ENCODE results near the gene TNFSF4. TPM values are rescaled to one million over a fixed set of nuclear protein-coding genes. Genes with fewer than 3 reads are reported as not detected.

TNFSF4 gene
- polyA plus RNA-seq (2013, experiment 1 of 2): 0.08 TPM
- 0.13 TPM for polyA plus RNA-seq (2013, experiment 2 of 2)

GRCh38 chr1:173206816-173207568 is at the start of gene TNFSF4:
TSS of gene TNFSF4 (minus strand) at chr1:173207331. CDS start at chr1:173207176, 155 bp downstream.
- no peak within 1 kb of the TSS for H3K23ac ChIP-seq (ENCODE audit: low read length)
- no peak within 1 kb of the TSS for H2BK15ac ChIP-seq (replicated peaks; ENCODE audit: low read depth)
- no peak within 1 kb of the TSS for H3K4ac ChIP-seq (ENCODE audit: low read depth, low read length)
- H4K5ac ChIP-seq (ENCODE audit: low read length): no peak within 1 kb of the TSS
- no peak within 1 kb of the TSS for H3K4me3 ChIP-seq (ENCODE audit: low read length)
- H3K56ac ChIP-seq (ENCODE audit: low read length): no peak within 1 kb of the TSS
- no peak within 1 kb of the TSS for H3K27ac ChIP-seq (ENCODE audit: low read depth, low read length)
- no peak within 1 kb of the TSS for H2AK5ac ChIP-seq (ENCODE audit: low read length)
- H3K79me2 ChIP-seq (ENCODE audit: control insufficient read depth, insufficient read depth, low read length): no peaks in the 10 kb centered on the region
- H3K4me2 ChIP-seq (ENCODE audit: low read length): no peak within 1 kb of the TSS
- peaks cover 2% of the 10 kb centered on the region for H3K4me1 ChIP-seq (ENCODE audit: control insufficient read depth, low read depth, low read length)
- H4K8ac ChIP-seq (ENCODE audit: low read depth, low read length): no peak within 1 kb of the TSS
- H3K9ac ChIP-seq (ENCODE audit: low read length): no peak within 1 kb of the TSS
- no peak within 1 kb of the TSS for H2BK120ac ChIP-seq (ENCODE audit: low read depth, low read length)
- H3K36me3 ChIP-seq (ENCODE audit: control insufficient read depth, insufficient read depth, low read length): no peaks in the 10 kb centered on the region
- no peaks in the 10 kb centered on the region for H3K79me1 ChIP-seq (ENCODE audit: low read length)
- no peak within 1 kb of the TSS for H3K18ac ChIP-seq (ENCODE audit: low read length)
- no peak for DNase-seq
- no CpG with 5 or more reads among the region's 11 CpGs for WGBS (ENCODE audit: extremely low coverage, insufficient coverage, low lambda C conversion rate)
- no peaks in the 10 kb centered on the region for H3K27me3 ChIP-seq (ENCODE audit: insufficient read depth, low read length, poor library complexity)
- H2BK5ac ChIP-seq (ENCODE audit: low read length): no peak within 1 kb of the TSS

- Histone ChIP-seq H3K79me1 (ENCODE audit: low read length) (no peaks in the 10 kb centered on the region), H2AK5ac (ENCODE audit: low read length) (no peak overlapping the region), H3K4me3 (ENCODE audit: low read length) (no peak overlapping the region), H3K56ac (ENCODE audit: low read length) (no peak overlapping the region), H3K18ac (ENCODE audit: low read length) (no peak overlapping the region), H2BK5ac (ENCODE audit: low read length) (no peak overlapping the region), H3K36me3 (ENCODE audit: control insufficient read depth, insufficient read depth, low read length) (no peaks in the 10 kb centered on the region), H2BK120ac (ENCODE audit: low read depth, low read length) (no peak overlapping the region), H3K27me3 (ENCODE audit: insufficient read depth, low read length, poor library complexity) (no peaks in the 10 kb centered on the region), H3K4ac (ENCODE audit: low read depth, low read length) (no peak overlapping the region), H3K79me2 (ENCODE audit: control insufficient read depth, insufficient read depth, low read length) (no peaks in the 10 kb centered on the region), H3K9ac (ENCODE audit: low read length) (no peak overlapping the region), H4K5ac (ENCODE audit: low read length) (no peak overlapping the region), H3K23ac (ENCODE audit: low read length) (no peak overlapping the region), H2BK15ac (replicated peaks; ENCODE audit: low read depth) (peak overlapping the region; percentile 7), H3K4me1 (ENCODE audit: control insufficient read depth, low read depth, low read length) (peaks cover 5% of the 10 kb centered on the region), H4K8ac (ENCODE audit: low read depth, low read length) (no peak overlapping the region), H3K4me2 (ENCODE audit: low read length) (no peak overlapping the region), H3K27ac (ENCODE audit: low read depth, low read length) (no peak overlapping the region)
- no CpG with 5 or more reads among the region's 3 CpGs for WGBS (ENCODE audit: extremely low coverage, insufficient coverage, low lambda C conversion rate)
- DNase-seq: peak; percentile 51
Observed at GRCh38 chr1:173255214-173255813, 48.2 kb upstream of the TNFSF4 start.

GRCh38 chr1:173253046-173253445 is 45.9 kb upstream of the TNFSF4 start:
- Histone ChIP-seq H3K4me3 (ENCODE audit: low read length) (no peak overlapping the region), H2AK5ac (ENCODE audit: low read length) (no peak overlapping the region), H3K23ac (ENCODE audit: low read length) (no peak overlapping the region), H3K18ac (ENCODE audit: low read length) (no peak overlapping the region), H3K36me3 (ENCODE audit: control insufficient read depth, insufficient read depth, low read length) (no peaks in the 10 kb centered on the region), H2BK120ac (ENCODE audit: low read depth, low read length) (no peak overlapping the region), H2BK15ac (replicated peaks; ENCODE audit: low read depth) (no peak overlapping the region), H3K27ac (ENCODE audit: low read depth, low read length) (no peak overlapping the region), H3K4me1 (ENCODE audit: control insufficient read depth, low read depth, low read length) (no peaks in the 10 kb centered on the region), H4K5ac (ENCODE audit: low read length) (no peak overlapping the region), H3K27me3 (ENCODE audit: insufficient read depth, low read length, poor library complexity) (no peaks in the 10 kb centered on the region), H4K8ac (ENCODE audit: low read depth, low read length) (no peak overlapping the region), H3K4ac (ENCODE audit: low read depth, low read length) (no peak overlapping the region), H3K4me2 (ENCODE audit: low read length) (no peak overlapping the region), H3K79me2 (ENCODE audit: control insufficient read depth, insufficient read depth, low read length) (no peaks in the 10 kb centered on the region), H3K79me1 (ENCODE audit: low read length) (no peaks in the 10 kb centered on the region), H2BK5ac (ENCODE audit: low read length) (no peak overlapping the region), H3K56ac (ENCODE audit: low read length) (no peak overlapping the region), H3K9ac (ENCODE audit: low read length) (no peak overlapping the region)
- DNase-seq: no peak
- WGBS (ENCODE audit: extremely low coverage, insufficient coverage, low lambda C conversion rate): no CpG with 5 or more reads among the region's 3 CpGs

- no peak overlapping the region for H3K4me3 ChIP-seq (ENCODE audit: low read length)
- no peak overlapping the region for H2BK15ac ChIP-seq (replicated peaks; ENCODE audit: low read depth)
- no peaks in the 10 kb centered on the region for H3K4me1 ChIP-seq (ENCODE audit: control insufficient read depth, low read depth, low read length)
- H2AK5ac ChIP-seq (ENCODE audit: low read length): no peak overlapping the region
- H3K79me1 ChIP-seq (ENCODE audit: low read length): no peaks in the 10 kb centered on the region
- no peaks in the 10 kb centered on the region for H3K79me2 ChIP-seq (ENCODE audit: control insufficient read depth, insufficient read depth, low read length)
- DNase-seq: no peak
- H2BK120ac ChIP-seq (ENCODE audit: low read depth, low read length): no peak overlapping the region
- no peak overlapping the region for H3K4ac ChIP-seq (ENCODE audit: low read depth, low read length)
- no peak overlapping the region for H3K56ac ChIP-seq (ENCODE audit: low read length)
- no peak overlapping the region for H4K5ac ChIP-seq (ENCODE audit: low read length)
- H3K23ac ChIP-seq (ENCODE audit: low read length): no peak overlapping the region
- H3K36me3 ChIP-seq (ENCODE audit: control insufficient read depth, insufficient read depth, low read length): no peaks in the 10 kb centered on the region
- H3K27me3 ChIP-seq (ENCODE audit: insufficient read depth, low read length, poor library complexity): no peaks in the 10 kb centered on the region
- no peak overlapping the region for H3K18ac ChIP-seq (ENCODE audit: low read length)
- no peak overlapping the region for H2BK5ac ChIP-seq (ENCODE audit: low read length)
- H3K27ac ChIP-seq (ENCODE audit: low read depth, low read length): no peak overlapping the region
- no peak overlapping the region for H3K9ac ChIP-seq (ENCODE audit: low read length)
- no peak overlapping the region for H4K8ac ChIP-seq (ENCODE audit: low read depth, low read length)
- no peak overlapping the region for H3K4me2 ChIP-seq (ENCODE audit: low read length)
Observed at GRCh38 chr1:173249349-173249748, 42.2 kb upstream of the TNFSF4 start.

GRCh38 chr1:173248247-173248940 is 41.3 kb upstream of the TNFSF4 start:
- H2AK5ac ChIP-seq (ENCODE audit: low read length): no peak overlapping the region
- no peaks in the 10 kb centered on the region for H3K4me1 ChIP-seq (ENCODE audit: control insufficient read depth, low read depth, low read length)
- no peak overlapping the region for H3K23ac ChIP-seq (ENCODE audit: low read length)
- H3K36me3 ChIP-seq (ENCODE audit: control insufficient read depth, insufficient read depth, low read length): no peaks in the 10 kb centered on the region
- no peak overlapping the region for H3K18ac ChIP-seq (ENCODE audit: low read length)
- H3K4ac ChIP-seq (ENCODE audit: low read depth, low read length): no peak overlapping the region
- WGBS (ENCODE audit: extremely low coverage, insufficient coverage, low lambda C conversion rate): no CpG with 5 or more reads among the region's 6 CpGs
- H4K5ac ChIP-seq (ENCODE audit: low read length): no peak overlapping the region
- H2BK5ac ChIP-seq (ENCODE audit: low read length): no peak overlapping the region
- no peaks in the 10 kb centered on the region for H3K79me1 ChIP-seq (ENCODE audit: low read length)
- H4K8ac ChIP-seq (ENCODE audit: low read depth, low read length): no peak overlapping the region
- no peak overlapping the region for H2BK15ac ChIP-seq (replicated peaks; ENCODE audit: low read depth)
- H3K27me3 ChIP-seq (ENCODE audit: insufficient read depth, low read length, poor library complexity): no peaks in the 10 kb centered on the region
- H3K4me2 ChIP-seq (ENCODE audit: low read length): no peak overlapping the region
- H2BK120ac ChIP-seq (ENCODE audit: low read depth, low read length): no peak overlapping the region
- no peak for DNase-seq
- H3K56ac ChIP-seq (ENCODE audit: low read length): no peak overlapping the region
- H3K79me2 ChIP-seq (ENCODE audit: control insufficient read depth, insufficient read depth, low read length): no peaks in the 10 kb centered on the region
- H3K9ac ChIP-seq (ENCODE audit: low read length): no peak overlapping the region
- no peak overlapping the region for H3K27ac ChIP-seq (ENCODE audit: low read depth, low read length)
- no peak overlapping the region for H3K4me3 ChIP-seq (ENCODE audit: low read length)

All from mesendoderm (in vitro differentiated cells).